Measurements from ENCODE around the gene NOTCH1.

NOTCH1 gene

GRCh38 chr9:136556166-136556565 lies 10.3 kb upstream of the NOTCH1 start:
- Histone ChIP-seq H3K27ac (no peak overlapping the region), H3K9me3 (ENCODE audit: severe bottlenecking) (peaks cover 11% of the 10 kb centered on the region)

GRCh38 chr9:136554870-136555269 lies 9.0 kb upstream of the NOTCH1 start:
- TF ChIP-seq, protein P1, sequence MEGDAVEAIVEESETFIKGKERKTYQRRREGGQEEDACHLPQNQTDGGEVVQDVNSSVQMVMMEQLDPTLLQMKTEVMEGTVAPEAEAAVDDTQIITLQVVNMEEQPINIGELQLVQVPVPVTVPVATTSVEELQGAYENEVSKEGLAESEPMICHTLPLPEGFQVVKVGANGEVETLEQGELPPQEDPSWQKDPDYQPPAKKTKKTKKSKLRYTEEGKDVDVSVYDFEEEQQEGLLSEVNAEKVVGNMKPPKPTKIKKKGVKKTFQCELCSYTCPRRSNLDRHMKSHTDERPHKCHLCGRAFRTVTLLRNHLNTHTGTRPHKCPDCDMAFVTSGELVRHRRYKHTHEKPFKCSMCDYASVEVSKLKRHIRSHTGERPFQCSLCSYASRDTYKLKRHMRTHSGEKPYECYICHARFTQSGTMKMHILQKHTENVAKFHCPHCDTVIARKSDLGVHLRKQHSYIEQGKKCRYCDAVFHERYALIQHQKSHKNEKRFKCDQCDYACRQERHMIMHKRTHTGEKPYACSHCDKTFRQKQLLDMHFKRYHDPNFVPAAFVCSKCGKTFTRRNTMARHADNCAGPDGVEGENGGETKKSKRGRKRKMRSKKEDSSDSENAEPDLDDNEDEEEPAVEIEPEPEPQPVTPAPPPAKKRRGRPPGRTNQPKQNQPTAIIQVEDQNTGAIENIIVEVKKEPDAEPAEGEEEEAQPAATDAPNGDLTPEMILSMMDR (IDR thresholded peaks at IDR 0.05; ENCODE audit: low read depth, low read length) = no peak
- Histone ChIP-seq H3K4me3 (ENCODE audit: low read depth, low read length) (no peak overlapping the region), H3K36me3 (no peaks in the 10 kb centered on the region), H3K9me3 (ENCODE audit: severe bottlenecking) (peaks cover 10% of the 10 kb centered on the region), H3K27ac (no peak overlapping the region), H3K27me3 (ENCODE audit: insufficient read depth, low read depth, severe bottlenecking) (no peaks in the 10 kb centered on the region)
- DNase-seq = no peak

More at GRCh38 chr9:136556166-136556565, 10.3 kb upstream of the NOTCH1 start:
- DNase-seq = no peak
- TF ChIP-seq, protein P1 (IDR thresholded peaks at IDR 0.05; ENCODE audit: low read depth, low read length) = no peak
- H3K36me3 ChIP-seq = no peaks in the 10 kb centered on the region
- H3K27me3 ChIP-seq (ENCODE audit: insufficient read depth, low read depth, severe bottlenecking) = no peaks in the 10 kb centered on the region
- no peak overlapping the region for H3K4me3 ChIP-seq (ENCODE audit: low read depth, low read length)

DNA sequence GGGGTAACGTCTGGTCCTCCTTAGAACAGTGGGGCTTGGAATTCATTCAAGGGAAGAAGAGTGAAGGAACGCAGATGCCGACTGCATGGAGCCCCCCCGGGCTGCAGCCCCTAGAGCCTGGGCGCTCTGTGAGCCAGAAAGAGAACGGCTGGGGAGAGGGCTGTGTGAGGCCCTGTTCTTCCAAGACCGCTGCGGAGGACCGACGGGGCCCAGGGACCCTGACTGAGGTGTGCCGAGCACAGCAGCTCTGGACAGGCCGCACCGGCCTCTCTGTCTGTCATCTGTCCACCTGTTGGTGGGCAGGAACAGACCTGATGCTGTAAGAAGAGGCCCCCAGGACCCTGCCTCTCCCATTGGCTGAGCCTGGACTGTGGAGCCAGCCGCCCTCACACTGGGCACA lies 7.7 kb upstream of the NOTCH1 start:
- no peak overlapping the region; the same call in 1 of the 2 replicates for H3K27ac ChIP-seq
- no peak overlapping the region for H3K4me3 ChIP-seq (ENCODE audit: low read depth, low read length)
- TF ChIP-seq, protein P1 (IDR thresholded peaks at IDR 0.05; ENCODE audit: low read depth, low read length) = no peak
- H3K27me3 ChIP-seq (ENCODE audit: insufficient read depth, low read depth, severe bottlenecking) = no peaks in the 10 kb centered on the region
- H3K36me3 ChIP-seq = no peaks in the 10 kb centered on the region
- no peak for DNase-seq
- no peaks in the 10 kb centered on the region for H3K9me3 ChIP-seq (ENCODE audit: severe bottlenecking)

- no peaks in the 10 kb centered on the region for H3K9me3 ChIP-seq (ENCODE audit: severe bottlenecking)
- DNase-seq = peak; percentile 40
- TF ChIP-seq, protein P1 (IDR thresholded peaks at IDR 0.05; ENCODE audit: low read depth, low read length) = no peak
- no peak overlapping the region for H3K4me3 ChIP-seq (ENCODE audit: low read depth, low read length)
- no peaks in the 10 kb centered on the region for H3K27me3 ChIP-seq (ENCODE audit: insufficient read depth, low read depth, severe bottlenecking)
- H3K27ac ChIP-seq = peak overlapping the region; percentile 45; the same call in 1 of the 2 replicates
- H3K36me3 ChIP-seq = no peaks in the 10 kb centered on the region
Observed at GRCh38 chr9:136552117-136552703, 6.4 kb upstream of the NOTCH1 start.

DNA sequence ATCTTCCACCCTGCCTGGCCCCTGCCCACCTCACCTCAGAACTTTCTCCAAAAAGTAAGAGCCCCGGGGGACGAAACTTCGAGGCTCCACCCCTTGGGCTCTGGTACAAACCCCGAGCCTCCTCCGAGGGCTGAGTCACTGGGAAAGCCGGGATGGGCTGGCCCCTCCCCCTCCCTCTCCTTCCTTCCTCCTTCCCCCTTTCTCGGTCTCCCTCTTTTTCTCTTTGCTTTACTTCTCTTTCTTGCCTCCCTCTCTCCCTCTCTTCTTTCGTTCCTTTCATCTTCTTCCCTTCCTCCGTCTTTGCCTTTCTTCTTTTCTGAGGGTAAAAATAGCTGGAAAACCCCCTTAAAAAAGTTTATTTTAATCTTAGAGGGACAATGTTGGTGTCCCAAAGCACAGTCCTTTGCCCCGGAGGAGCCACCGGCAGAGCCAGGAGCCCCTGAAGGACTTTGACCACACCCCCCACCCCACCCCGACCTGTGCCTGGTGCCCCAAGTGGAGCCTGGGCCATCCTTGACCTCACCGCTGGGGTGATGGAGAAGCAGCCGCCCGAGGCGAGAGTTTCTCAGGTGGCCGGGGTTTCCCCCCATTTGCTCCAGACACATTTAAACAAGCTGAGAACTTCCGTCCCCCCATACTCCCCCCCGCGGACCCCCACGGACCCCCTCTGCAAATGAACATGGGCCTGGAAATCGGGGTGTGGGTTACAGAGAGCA lies 5.7 kb upstream of the NOTCH1 start:
- peak overlapping the region; percentile 88 for H3K27ac ChIP-seq
- TF ChIP-seq, protein P1 (IDR thresholded peaks at IDR 0.05; ENCODE audit: low read depth, low read length) = no peak
- peak; percentile 52 for DNase-seq
- no peaks in the 10 kb centered on the region for H3K36me3 ChIP-seq
- no peak overlapping the region for H3K4me3 ChIP-seq (ENCODE audit: low read depth, low read length)
- no peaks in the 10 kb centered on the region for H3K9me3 ChIP-seq (ENCODE audit: severe bottlenecking)
- no peaks in the 10 kb centered on the region for H3K27me3 ChIP-seq (ENCODE audit: insufficient read depth, low read depth, severe bottlenecking)
